OCI-LY7 (cell line): ENCODE data around the gene FRS2. TPM values are rescaled to one million over a fixed set of nuclear protein-coding genes. Genes with fewer than 3 reads are reported as not detected.

Source experiments
- BruUV-seq: library from RNA; stranded (reverse); fragments of 400-500 nt; replicated peaks from 2 replicates; lab custom pipeline; 2021; lab: Mats Ljungman, UMichigan
- CTCF ChIA-PET: fragments of 300-600 bp; sonication (Branson Sonifier 250); formaldehyde crosslinking; loops from one replicate; lab custom pipeline; 2022; ENCODE audit warnings: antibody characterized with exemption; ENCODE audit not compliant: unreplicated experiment; lab: Charles Lee
- POLR2A ChIA-PET: fragments of 300-600 bp; sonication (Branson Sonifier 250); formaldehyde crosslinking; loops from one replicate; lab custom pipeline; 2022; ENCODE audit warnings: antibody characterized with exemption; lab: Charles Lee
- DNase-seq: peaks from one replicate; pipeline ENCODE4 v3.0.0-alpha.2; 2015; ENCODE audit warnings: low spot score
- H2AFZ ChIP-seq: fragments of 200-600 bp; sonication (generic), shearing (Covaris generic); 2 replicates; pipeline ENCODE4 v1.6.1; 2014; ENCODE audit warnings: mild to moderate bottlenecking, antibody characterized with exemption, low read length, moderate library complexity
- H3K27ac ChIP-seq: fragments of 200-600 bp; sonication (generic); 2 replicates; pipeline ENCODE4 v1.5.1; 2014; ENCODE audit warnings: mixed run types, low read depth, mild to moderate bottlenecking, moderate library complexity, low read length, inconsistent platforms; ENCODE audit not compliant: poor library complexity, severe bottlenecking
- H3K36me3 ChIP-seq: fragments of 200-600 bp; sonication (generic); 2 replicates; pipeline ENCODE4 v1.6.1; 2014; ENCODE audit warnings: mild to moderate bottlenecking, antibody characterized with exemption, low read length, moderate library complexity, mixed read lengths; ENCODE audit not compliant: insufficient read depth
- H3K4me1 ChIP-seq: fragments of 200-600 bp; sonication (generic); 2 replicates; pipeline ENCODE4 v1.5.1; 2014; ENCODE audit warnings: mild to moderate bottlenecking, low read length; ENCODE audit not compliant: insufficient read depth, poor library complexity, severe bottlenecking
- H3K4me2 ChIP-seq: fragments of 200-600 bp; sonication (generic); 2 replicates; pipeline ENCODE4 v1.6.1; 2014; ENCODE audit warnings: mild to moderate bottlenecking, low read length
- H3K4me3 ChIP-seq: fragments of 200-600 bp; sonication (generic); 2 replicates; pipeline ENCODE4 v1.5.1; 2014; ENCODE audit warnings: mild to moderate bottlenecking, low read depth, low read length; ENCODE audit not compliant: poor library complexity, severe bottlenecking
- H3K79me2 ChIP-seq: fragments of 200-600 bp; sonication (generic); 2 replicates; pipeline ENCODE4 v1.6.1; 2016; ENCODE audit warnings: low read depth, mild to moderate bottlenecking, low read length, moderate library complexity, mixed read lengths; ENCODE audit not compliant: insufficient read depth
- H3K9me2 ChIP-seq: fragments of 200-600 bp; sonication (generic); 2 replicates; pipeline ENCODE4 v1.6.1; 2016; ENCODE audit warnings: mild to moderate bottlenecking, low read length, mixed read lengths; ENCODE audit not compliant: insufficient read depth
- H3K9me3 ChIP-seq: fragments of 200-600 bp; sonication (generic); 2 replicates; pipeline ENCODE4 v1.6.1; 2014; ENCODE audit warnings: mild to moderate bottlenecking, mixed run types, low read length, mixed read lengths
- H4K20me1 ChIP-seq: fragments of 200-600 bp; sonication (generic); 2 replicates; pipeline ENCODE4 v1.6.1; 2014; ENCODE audit warnings: mild to moderate bottlenecking, antibody characterized with exemption, low read length, moderate library complexity, mixed read lengths; ENCODE audit not compliant: insufficient read depth
- CTCF ChIP-seq: fragments of 200-600 bp; sonication (generic); conservative IDR thresholded peaks from 2 replicates; pipeline ENCODE4 v1.5.1; 2014; ENCODE audit warnings: mild to moderate bottlenecking, antibody characterized with exemption, low read length, moderate library complexity, mixed read lengths
- EZH2phosphoT487 ChIP-seq: fragments of 200-600 bp; sonication (generic); IDR thresholded peaks from 2 replicates; pipeline ENCODE4 v1.6.1; 2018; ENCODE audit warnings: low read depth, borderline replicate concordance, mild to moderate bottlenecking, mixed run types, antibody characterized with exemption, low read length, moderate library complexity, mixed read lengths
- intact Hi-C: fragments of 100-400 bp; cut with micrococcal nuclease; formaldehyde crosslinking; loops from one replicate; pipeline ENCODE4 v1.10.0; 2022; ENCODE audit not compliant: unreplicated experiment
- total RNA-seq, 2 experiments: library from RNA; depleted of rRNA in 1 of 2; stranded (reverse); fragments of >200 nt in 1 of 2; shearing (Covaris generic) in 1 of 2; gene quantifications; 2 replicates each; pipeline ENCODE4 v1.2.3, GENCODE V29; 2014 to 2022

Gene FRS2
- total RNA-seq, 2 experiments from 2014 or later = 11.1 to 18.5 TPM

GRCh38 chr12:69540987-69541386, 70.8 kb downstream of the FRS2 start:
- no peak for TF ChIP-seq EZH2phosphoT487
- TF ChIP-seq CTCF = no peak
- intact Hi-C loops = no loop called here
- ChIA-PET POLR2A (no interaction called here), CTCF (no interaction called here)
- peaks cover 11% of the 10 kb centered on the region for H3K36me3 ChIP-seq
- H3K9me2 ChIP-seq = no peaks in the 10 kb centered on the region
- BruUV-seq = no TSS peak
- no peak overlapping the region for H2AFZ ChIP-seq
- H3K9me3 ChIP-seq = peaks cover 19% of the 10 kb centered on the region; the same call in 1 of the 2 replicates
- no peaks in the 10 kb centered on the region for H3K79me2 ChIP-seq
- H3K4me2 ChIP-seq = no peak overlapping the region
- H3K4me1 ChIP-seq = no peaks in the 10 kb centered on the region
- H3K27ac ChIP-seq = no peak overlapping the region
- no peak for DNase-seq
- no peak overlapping the region for H3K4me3 ChIP-seq
- no peaks in the 10 kb centered on the region for H4K20me1 ChIP-seq

GRCh38 chr12:69544087-69544486, 73.9 kb downstream of the FRS2 start:
- H3K27ac ChIP-seq = no peak overlapping the region
- H3K36me3 ChIP-seq = peaks cover 5% of the 10 kb centered on the region; the same call in 1 of the 2 replicates
- H3K4me1 ChIP-seq = no peaks in the 10 kb centered on the region
- DNase-seq = no peak
- intact Hi-C loops = no loop called here
- H2AFZ ChIP-seq = no peak overlapping the region
- BruUV-seq = no TSS peak
- H3K79me2 ChIP-seq = no peaks in the 10 kb centered on the region
- H3K4me2 ChIP-seq = no peak overlapping the region
- H3K9me3 ChIP-seq = peaks cover 19% of the 10 kb centered on the region; the same call in 1 of the 2 replicates
- ChIA-PET POLR2A (interaction anchor here (1.2 kb wide), 1 partner anchor 46 kb away, joined by 3 read pairs; no protein-coding TSS in a partner anchor), CTCF (no interaction called here)
- no peaks in the 10 kb centered on the region for H4K20me1 ChIP-seq
- no peak for TF ChIP-seq EZH2phosphoT487
- H3K4me3 ChIP-seq = no peak overlapping the region
- no peaks in the 10 kb centered on the region for H3K9me2 ChIP-seq

GRCh38 chr12:69545081-69545480, 74.9 kb downstream of the FRS2 start:
- TF ChIP-seq EZH2phosphoT487 (no peak), CTCF (no peak)
- intact Hi-C loops = no loop called here
- DNase-seq = no peak
- Histone ChIP-seq H3K4me1 (no peaks in the 10 kb centered on the region), H3K4me2 (no peak overlapping the region), H3K27ac (no peak overlapping the region), H3K9me3 (peaks cover 19% of the 10 kb centered on the region; the same call in 1 of the 2 replicates), H3K79me2 (no peaks in the 10 kb centered on the region), H4K20me1 (no peaks in the 10 kb centered on the region), H3K9me2 (no peaks in the 10 kb centered on the region), H3K4me3 (no peak overlapping the region), H3K36me3 (peaks cover 5% of the 10 kb centered on the region; the same call in 1 of the 2 replicates), H2AFZ (no peak overlapping the region)
- no TSS peak for BruUV-seq
- ChIA-PET POLR2A (interaction anchor here (0.5 kb wide), 2 partner anchors 55 to 1950 kb away, joined by 3 read pairs; no protein-coding TSS in a partner anchor), CTCF (no interaction called here)
